Right lobe of liver (tissue), 6 donors: Measurements from ENCODE around the gene ITPR3. TPM values are rescaled to one million over a fixed set of nuclear protein-coding genes. Genes with fewer than 3 reads are reported as not detected.

Experiments
- ATAC-seq, 4 donors: fragments of 200-7000 bp; cut with Tn5 transposase; one replicate each; pipeline ENCODE4 v1.9.1; 2020; ENCODE audit warnings: mild to moderate bottlenecking in 4 of 4, moderate library complexity in 4 of 4
- DNase-seq, 3 donors: peaks; one replicate each; pipeline ENCODE4 v3.0.0-alpha.2; 2020
- H3K27ac ChIP-seq, 3 donors: fragments of 200-600 bp; one replicate each; pipeline ENCODE4 v1.8.0; 2022
- H3K27me3 ChIP-seq, 2 donors: fragments of 200-600 bp; one replicate each; pipeline ENCODE4 v1.8.0; 2022
- H3K36me3 ChIP-seq, 4 donors: fragments of 200-600 bp; sonication (generic) in 1 of 4; one replicate each; pipeline versions ENCODE4 v1.5.1 to v1.8.0; 2017 to 2022; ENCODE audit warnings: control low read depth in 1 of 4
- H3K4me1 ChIP-seq, 4 donors: fragments of 200-600 bp; sonication (generic) in 1 of 4; one replicate each; pipeline versions ENCODE4 v1.5.1 to v1.8.0; 2017 to 2022; ENCODE audit warnings: control low read depth in 1 of 4
- H3K4me3 ChIP-seq, 3 donors: fragments of 200-600 bp; one replicate each; pipeline ENCODE4 v1.8.0; 2022
- H3K9me3 ChIP-seq, 4 donors: fragments of 200-600 bp; sonication (generic) in 1 of 4; one replicate each; pipeline versions ENCODE4 v1.5.1 to v1.8.0; 2017 to 2022; ENCODE audit warnings: control low read depth in 1 of 4
- CTCF ChIP-seq, 4 donors: fragments of 200-600 bp in 3 of 4; fragments of 450-650 bp in 1 of 4; IDR thresholded peaks; one replicate each; pipeline versions ENCODE4 v1.5.1 to v1.8.0; 2016 to 2022; ENCODE audit warnings: antibody characterized with exemption in 4 of 4, mild to moderate bottlenecking in 2 of 4
- POLR2A ChIP-seq: fragments of 450-650 bp; IDR thresholded peaks from one replicate; pipeline ENCODE4 v1.6.1; 2017; ENCODE audit warnings: antibody characterized with exemption, mild to moderate bottlenecking
- WGBS: methylation state at CpG from one replicate; pipeline ENCODE4 v1.1.6; 2018; ENCODE audit warnings: low coverage, low lambda C conversion rate; ENCODE audit not compliant: insufficient coverage; ENCODE audit errors: missing lambda C conversion rate; 5-methylcytosine and 5-hydroxymethylcytosine counted together
- intact Hi-C, 2 donors: fragments of 100-400 bp; cut with DNase I; formaldehyde crosslinking; loops; one replicate each; pipeline versions ENCODE4 v1.11.2 to v1.14.1; 2022
- total RNA-seq, 6 experiments: library from RNA; depleted of rRNA in 2 of 6; stranded (reverse); fragments of >200 nt in 2 of 6; fragmentation: NEBNext Ultra II Directional in 3 of 6; extraction: Animal tissue kit (Norgen Biotek cat#: 25700) in 3 of 6; gene quantifications; one replicate each; pipeline versions ENCODE4 v1.1.0 to v1.2.4, GENCODE V29; 2016 to 2023
- donor health status: DM: no; HTN: yes; CAD: no.
- donor health status: DM: no; HTN: no; CAD: no.
- donor health status: DM: no; HTN: no; CAD: no.
- donor health status: DM: no; HTN: yes; CAD: no.
- donor health status: DM: no; HTN: yes; CAD: no.

ITPR3 gene
- total RNA-seq, 6 experiments from 2014 or later: 0.79 to 3.5 (median 1.6) TPM

GRCh38 chr6:33696076-33696475, 75.0 kb downstream of the ITPR3 start:
- Histone ChIP-seq H3K9me3 (no peaks in the 10 kb centered on the region), H3K36me3 (peaks cover 0 to 6% (median 3%) of the 10 kb centered on the region in 4 donors), H3K4me3 (no peak overlapping the region), H3K4me1 (peaks cover 0 to 2% (median 0%) of the 10 kb centered on the region in 4 donors), H3K27ac (no peak overlapping the region), H3K27me3 (no peaks in the 10 kb centered on the region)
- DNase-seq: peak in 1 of 3 donors; percentile 12
- intact Hi-C loops: no loop called here
- no peak for ATAC-seq
- no peak for TF ChIP-seq POLR2A
- TF ChIP-seq CTCF (IDR thresholded peaks at IDR 0.05): no peak
- 86% methylated on average over 6 of the region's 10 CpGs for WGBS

GRCh38 chr6:33696548-33697518, 75.7 kb downstream of the ITPR3 start:
- Histone ChIP-seq H3K4me3 (no peak overlapping the region), H3K4me1 (peaks cover 0 to 2% (median 0%) of the 10 kb centered on the region in 4 donors), H3K36me3 (peaks cover 0 to 6% (median 3%) of the 10 kb centered on the region in 4 donors), H3K9me3 (no peaks in the 10 kb centered on the region), H3K27ac (peak overlapping the region in 2 of 3 donors; percentile 8 to 24), H3K27me3 (no peaks in the 10 kb centered on the region)
- WGBS: 62% methylated on average over 12 of the region's 15 CpGs
- no peak for TF ChIP-seq CTCF (IDR thresholded peaks at IDR 0.05)
- TF ChIP-seq POLR2A: no peak
- peak; percentile 35 to 50 (median 40) for ATAC-seq
- intact Hi-C loops: no loop called here
- DNase-seq: no peak

- 100% methylated on average over 4 of the region's 10 CpGs for WGBS
- H3K9me3 ChIP-seq: no peaks in the 10 kb centered on the region
- peaks cover 0 to 6% (median 3%) of the 10 kb centered on the region in 4 donors for H3K36me3 ChIP-seq
- H3K4me3 ChIP-seq: no peak overlapping the region
- TF ChIP-seq CTCF (IDR thresholded peaks at IDR 0.05) (no peak), POLR2A (no peak)
- intact Hi-C loops: no loop called here
- H3K4me1 ChIP-seq: peaks cover 0 to 2% (median 0%) of the 10 kb centered on the region in 4 donors
- no peaks in the 10 kb centered on the region for H3K27me3 ChIP-seq
- H3K27ac ChIP-seq: no peak overlapping the region
- DNase-seq: no peak
- no peak for ATAC-seq
Observed at GRCh38 chr6:33697845-33698244, 76.7 kb downstream of the ITPR3 start.

GRCh38 chr6:33698494-33698893, 77.4 kb downstream of the ITPR3 start:
- peaks cover 0 to 2% (median 0%) of the 10 kb centered on the region in 4 donors for H3K4me1 ChIP-seq
- no peak overlapping the region for H3K27ac ChIP-seq
- H3K9me3 ChIP-seq: no peaks in the 10 kb centered on the region
- H3K36me3 ChIP-seq: peaks cover 0 to 6% (median 3%) of the 10 kb centered on the region in 4 donors
- 81% methylated on average over 8 of the region's 10 CpGs for WGBS
- H3K27me3 ChIP-seq: no peaks in the 10 kb centered on the region
- no peak for ATAC-seq
- DNase-seq: no peak
- H3K4me3 ChIP-seq: no peak overlapping the region
- TF ChIP-seq CTCF (IDR thresholded peaks at IDR 0.05) (no peak), POLR2A (no peak)
- intact Hi-C loops: no loop called here
